ENCODE results near the gene C1QTNF1. TPM values are rescaled to one million over a fixed set of nuclear protein-coding genes. Genes with fewer than 3 reads are reported as not detected.
A peak's percentile ranks its signal among the peaks of the same experiment; 100 is the strongest.

C1QTNF1 gene
- total and polyA plus RNA-seq, 9 of the 15 experiments (the other 6 are each of a cell fraction or from before 2014, with no cell fraction given) = 0.09 TPM; not detected in 8

- TF ChIP-seq RERE (CRISPR knock-in tag; IDR thresholded peaks at IDR 0.05; ENCODE audit: borderline replicate concordance) (no peak), TCF3 (CRISPR knock-in tag; IDR thresholded peaks at IDR 0.05) (no peak), MTA2 (IDR thresholded peaks at IDR 0.05; ENCODE audit: low read depth) (no peak; the same call in 1 of the 2 replicates), XRCC4 (IDR thresholded peaks at IDR 0.05; ENCODE audit: extremely low read depth, insufficient read depth, insufficient read length) (no peak), ZNF140 (CRISPR knock-in tag; IDR thresholded peaks at IDR 0.05) (no peak), PHF8 (IDR thresholded peaks at IDR 0.05; ENCODE audit: borderline replicate concordance, low read length) (peak; percentile 21; the same call in 1 of the 2 replicates), SFPQ (IDR thresholded peaks at IDR 0.05; ENCODE audit: low read depth, low read length) (no peak), U2AF1 (optimal IDR thresholded peaks at IDR 0.05; ENCODE audit: low read depth, low read length) (no peak), ZNF354B (CRISPR knock-in tag; IDR thresholded peaks at IDR 0.05) (no peak), ZC3H8 (IDR thresholded peaks at IDR 0.05) (no peak), SMAD4 (CRISPR knock-in tag; conservative IDR thresholded peaks at IDR 0.05) (no peak), ZNF592 (IDR thresholded peaks at IDR 0.05) (peak; percentile 7; the same call in 1 of the 2 replicates)
- TF ChIP-seq, protein P1, sequence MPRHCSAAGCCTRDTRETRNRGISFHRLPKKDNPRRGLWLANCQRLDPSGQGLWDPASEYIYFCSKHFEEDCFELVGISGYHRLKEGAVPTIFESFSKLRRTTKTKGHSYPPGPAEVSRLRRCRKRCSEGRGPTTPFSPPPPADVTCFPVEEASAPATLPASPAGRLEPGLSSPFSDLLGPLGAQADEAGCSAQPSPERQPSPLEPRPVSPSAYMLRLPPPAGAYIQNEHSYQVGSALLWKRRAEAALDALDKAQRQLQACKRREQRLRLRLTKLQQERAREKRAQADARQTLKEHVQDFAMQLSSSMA (CRISPR knock-in tag; IDR thresholded peaks at IDR 0.05) = no peak
These were observed 37.2 kb upstream of the C1QTNF1 start (continued) for GRCh38 chr17:78986649-78987328.

Measured in K562 (cell line).